HEK293 (cell line): Measurements from ENCODE around the gene MEX3A.

ENCODE experiments used
- EGR2 ChIP-seq: fragments of 450-650 bp; formaldehyde crosslinking; IDR thresholded peaks from 2 replicates; pipeline ENCODE4 v1.5.1; 2016; ENCODE audit warnings: low read depth, missing biosample characterization, missing genetic modification characterization
- TCF7L2 ChIP-seq: IDR thresholded peaks from 2 replicates; pipeline ENCODE4 v1.6.1; 2011; ENCODE audit warnings: low read depth, mild to moderate bottlenecking, inconsistent platforms, low read length, moderate library complexity, borderline replicate concordance
- WT1 ChIP-seq: fragments of 450-650 bp; formaldehyde crosslinking; IDR thresholded peaks from 2 replicates; pipeline ENCODE4 v1.5.1; 2016; ENCODE audit warnings: missing biosample characterization, missing genetic modification characterization
- ZNF501 ChIP-seq: fragments of 450-650 bp; formaldehyde crosslinking; IDR thresholded peaks from 2 replicates; pipeline ENCODE4 v1.5.1; 2016; ENCODE audit warnings: missing biosample characterization, missing genetic modification characterization
- ZNF658 ChIP-seq: fragments of 450-650 bp; formaldehyde crosslinking; IDR thresholded peaks from 2 replicates; pipeline ENCODE4; 2016; ENCODE audit warnings: missing biosample characterization, missing genetic modification characterization
- ZNF747 ChIP-seq: fragments of 450-650 bp; formaldehyde crosslinking; IDR thresholded peaks from 2 replicates; pipeline ENCODE4 v1.5.1; 2016; ENCODE audit warnings: missing biosample characterization, missing genetic modification characterization
- ZNF768 ChIP-seq: fragments of 450-650 bp; formaldehyde crosslinking; IDR thresholded peaks from 2 replicates; pipeline ENCODE4 v1.5.1; 2018; ENCODE audit warnings: missing biosample characterization, mild to moderate bottlenecking, missing genetic modification characterization
- ZNF792 ChIP-seq: fragments of 450-650 bp; formaldehyde crosslinking; IDR thresholded peaks from 2 replicates; pipeline ENCODE4 v1.5.1; 2016; ENCODE audit warnings: missing biosample characterization, missing genetic modification characterization
- ZNF830 ChIP-seq: fragments of 450-650 bp; IDR thresholded peaks from 2 replicates; pipeline ENCODE4 v1.5.0; 2018; ENCODE audit warnings: missing biosample characterization, missing genetic modification characterization, low read depth, mild to moderate bottlenecking, moderate library complexity
- TF ChIP-seq, protein P1 (sequence below): fragments of 450-650 bp; formaldehyde crosslinking; IDR thresholded peaks from 2 replicates; pipeline ENCODE4 v1.5.1; 2016; ENCODE audit warnings: missing biosample characterization, missing genetic modification characterization
- TF ChIP-seq, protein P2 (sequence below): fragments of 450-650 bp; formaldehyde crosslinking; IDR thresholded peaks from 2 replicates; pipeline ENCODE4 v1.5.1; 2016; ENCODE audit warnings: missing biosample characterization, missing genetic modification characterization, low read depth
- TF ChIP-seq, protein P3 (sequence below): fragments of 450-650 bp; formaldehyde crosslinking; IDR thresholded peaks from 2 replicates; pipeline ENCODE4 v1.5.1; 2017; ENCODE audit warnings: missing biosample characterization, mild to moderate bottlenecking, missing genetic modification characterization, moderate library complexity
- TF ChIP-seq, protein P4 (sequence below): fragments of 450-650 bp; formaldehyde crosslinking; IDR thresholded peaks from 2 replicates; pipeline ENCODE4 v1.5.1; 2017; ENCODE audit warnings: missing biosample characterization, missing genetic modification characterization

DNA sequence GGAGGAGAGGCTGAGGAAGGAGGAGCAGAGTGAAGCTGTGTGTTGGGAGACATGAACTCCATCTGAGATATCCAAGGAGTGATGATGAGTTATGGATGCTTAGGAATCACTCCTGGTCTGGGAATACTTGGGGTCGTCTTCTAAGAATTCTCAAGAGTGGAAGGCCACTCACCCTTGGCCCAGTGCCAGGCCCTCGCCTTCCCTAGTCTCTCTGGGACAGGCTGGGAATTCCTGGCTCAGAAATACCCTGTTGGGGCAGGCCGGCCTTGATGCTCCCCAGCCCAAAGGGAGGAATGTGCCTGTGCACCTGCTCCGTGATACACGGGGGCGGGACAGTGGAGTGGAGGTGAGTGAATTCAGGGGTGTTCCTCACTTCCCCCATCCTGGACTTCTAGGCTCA lies 19.6 kb upstream of the MEX3A start:
- no peak for TF ChIP-seq ZNF830 (tag by site-specific recombination)
- TF ChIP-seq ZNF768, result no peak
- TF ChIP-seq, protein P1, sequence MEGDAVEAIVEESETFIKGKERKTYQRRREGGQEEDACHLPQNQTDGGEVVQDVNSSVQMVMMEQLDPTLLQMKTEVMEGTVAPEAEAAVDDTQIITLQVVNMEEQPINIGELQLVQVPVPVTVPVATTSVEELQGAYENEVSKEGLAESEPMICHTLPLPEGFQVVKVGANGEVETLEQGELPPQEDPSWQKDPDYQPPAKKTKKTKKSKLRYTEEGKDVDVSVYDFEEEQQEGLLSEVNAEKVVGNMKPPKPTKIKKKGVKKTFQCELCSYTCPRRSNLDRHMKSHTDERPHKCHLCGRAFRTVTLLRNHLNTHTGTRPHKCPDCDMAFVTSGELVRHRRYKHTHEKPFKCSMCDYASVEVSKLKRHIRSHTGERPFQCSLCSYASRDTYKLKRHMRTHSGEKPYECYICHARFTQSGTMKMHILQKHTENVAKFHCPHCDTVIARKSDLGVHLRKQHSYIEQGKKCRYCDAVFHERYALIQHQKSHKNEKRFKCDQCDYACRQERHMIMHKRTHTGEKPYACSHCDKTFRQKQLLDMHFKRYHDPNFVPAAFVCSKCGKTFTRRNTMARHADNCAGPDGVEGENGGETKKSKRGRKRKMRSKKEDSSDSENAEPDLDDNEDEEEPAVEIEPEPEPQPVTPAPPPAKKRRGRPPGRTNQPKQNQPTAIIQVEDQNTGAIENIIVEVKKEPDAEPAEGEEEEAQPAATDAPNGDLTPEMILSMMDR (tag by site-specific recombination), result no peak
- TF ChIP-seq ZNF792 (tag by site-specific recombination), result no peak
- no peak for TF ChIP-seq ZNF658 (tag by site-specific recombination)
- TF ChIP-seq ZNF501, result no peak
- TF ChIP-seq, protein P2, sequence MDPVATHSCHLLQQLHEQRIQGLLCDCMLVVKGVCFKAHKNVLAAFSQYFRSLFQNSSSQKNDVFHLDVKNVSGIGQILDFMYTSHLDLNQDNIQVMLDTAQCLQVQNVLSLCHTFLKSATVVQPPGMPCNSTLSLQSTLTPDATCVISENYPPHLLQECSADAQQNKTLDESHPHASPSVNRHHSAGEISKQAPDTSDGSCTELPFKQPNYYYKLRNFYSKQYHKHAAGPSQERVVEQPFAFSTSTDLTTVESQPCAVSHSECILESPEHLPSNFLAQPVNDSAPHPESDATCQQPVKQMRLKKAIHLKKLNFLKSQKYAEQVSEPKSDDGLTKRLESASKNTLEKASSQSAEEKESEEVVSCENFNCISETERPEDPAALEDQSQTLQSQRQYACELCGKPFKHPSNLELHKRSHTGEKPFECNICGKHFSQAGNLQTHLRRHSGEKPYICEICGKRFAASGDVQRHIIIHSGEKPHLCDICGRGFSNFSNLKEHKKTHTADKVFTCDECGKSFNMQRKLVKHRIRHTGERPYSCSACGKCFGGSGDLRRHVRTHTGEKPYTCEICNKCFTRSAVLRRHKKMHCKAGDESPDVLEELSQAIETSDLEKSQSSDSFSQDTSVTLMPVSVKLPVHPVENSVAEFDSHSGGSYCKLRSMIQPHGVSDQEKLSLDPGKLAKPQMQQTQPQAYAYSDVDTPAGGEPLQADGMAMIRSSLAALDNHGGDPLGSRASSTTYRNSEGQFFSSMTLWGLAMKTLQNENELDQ (tag by site-specific recombination), result no peak
- TF ChIP-seq, protein P3, sequence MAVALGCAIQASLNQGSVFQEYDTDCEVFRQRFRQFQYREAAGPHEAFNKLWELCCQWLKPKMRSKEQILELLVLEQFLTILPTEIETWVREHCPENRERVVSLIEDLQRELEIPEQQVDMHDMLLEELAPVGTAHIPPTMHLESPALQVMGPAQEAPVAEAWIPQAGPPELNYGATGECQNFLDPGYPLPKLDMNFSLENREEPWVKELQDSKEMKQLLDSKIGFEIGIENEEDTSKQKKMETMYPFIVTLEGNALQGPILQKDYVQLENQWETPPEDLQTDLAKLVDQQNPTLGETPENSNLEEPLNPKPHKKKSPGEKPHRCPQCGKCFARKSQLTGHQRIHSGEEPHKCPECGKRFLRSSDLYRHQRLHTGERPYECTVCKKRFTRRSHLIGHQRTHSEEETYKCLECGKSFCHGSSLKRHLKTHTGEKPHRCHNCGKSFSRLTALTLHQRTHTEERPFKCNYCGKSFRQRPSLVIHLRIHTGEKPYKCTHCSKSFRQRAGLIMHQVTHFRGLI (tag by site-specific recombination), result no peak
- TF ChIP-seq TCF7L2, result no peak
- no peak for TF ChIP-seq EGR2 (tag by site-specific recombination)
- TF ChIP-seq ZNF747 (tag by site-specific recombination), result no peak
- TF ChIP-seq, protein P4, sequence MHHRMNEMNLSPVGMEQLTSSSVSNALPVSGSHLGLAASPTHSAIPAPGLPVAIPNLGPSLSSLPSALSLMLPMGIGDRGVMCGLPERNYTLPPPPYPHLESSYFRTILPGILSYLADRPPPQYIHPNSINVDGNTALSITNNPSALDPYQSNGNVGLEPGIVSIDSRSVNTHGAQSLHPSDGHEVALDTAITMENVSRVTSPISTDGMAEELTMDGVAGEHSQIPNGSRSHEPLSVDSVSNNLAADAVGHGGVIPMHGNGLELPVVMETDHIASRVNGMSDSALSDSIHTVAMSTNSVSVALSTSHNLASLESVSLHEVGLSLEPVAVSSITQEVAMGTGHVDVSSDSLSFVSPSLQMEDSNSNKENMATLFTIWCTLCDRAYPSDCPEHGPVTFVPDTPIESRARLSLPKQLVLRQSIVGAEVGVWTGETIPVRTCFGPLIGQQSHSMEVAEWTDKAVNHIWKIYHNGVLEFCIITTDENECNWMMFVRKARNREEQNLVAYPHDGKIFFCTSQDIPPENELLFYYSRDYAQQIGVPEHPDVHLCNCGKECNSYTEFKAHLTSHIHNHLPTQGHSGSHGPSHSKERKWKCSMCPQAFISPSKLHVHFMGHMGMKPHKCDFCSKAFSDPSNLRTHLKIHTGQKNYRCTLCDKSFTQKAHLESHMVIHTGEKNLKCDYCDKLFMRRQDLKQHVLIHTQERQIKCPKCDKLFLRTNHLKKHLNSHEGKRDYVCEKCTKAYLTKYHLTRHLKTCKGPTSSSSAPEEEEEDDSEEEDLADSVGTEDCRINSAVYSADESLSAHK (tag by site-specific recombination), result no peak
- TF ChIP-seq WT1, result no peak
